Endothelial cell of umbilical vein (primary cell): ENCODE data around the gene TTC22. TPM values are rescaled to one million over a fixed set of nuclear protein-coding genes. Genes with fewer than 3 reads are reported as not detected.

Experiments
- BruUV-seq: library from RNA; stranded (reverse); fragments of 400-500 nt; replicated peaks from 2 replicates; lab custom pipeline; 2021; lab: Mats Ljungman, UMichigan
- CTCF ChIA-PET: fragments of 300-600, 350-600 bp; sonication (Branson Sonifier 250); formaldehyde crosslinking; loops from one replicate; lab custom pipeline; 2021; ENCODE audit warnings: antibody characterized with exemption, inconsistent platforms; lab: Charles Lee
- POLR2A ChIA-PET: fragments of 300-600, 350-600 bp; sonication (Branson Sonifier 250); formaldehyde crosslinking; loops from one replicate; lab custom pipeline; 2021; ENCODE audit warnings: antibody characterized with exemption, inconsistent platforms; lab: Charles Lee
- DNase-seq: peaks from one replicate; pipeline ENCODE4 v3.0.0-alpha.2; 2011; ENCODE audit warnings: low read depth, low spot score
- FAIRE-seq: peaks from 2 replicates; lab custom pipeline; 2011; peaks lifted over from hg19 to GRCh38; lab: Jason Lieb, UNC
- H2AFZ ChIP-seq: 2 replicates; pipeline ENCODE4 v1.6.0; 2012; ENCODE audit warnings: low read depth, low read length, control low read depth, inconsistent platforms
- H3K27ac ChIP-seq: 2 replicates; pipeline ENCODE4 v1.5.1; 2011; ENCODE audit warnings: low read depth, mild to moderate bottlenecking, control low read depth, low read length, moderate library complexity; ENCODE audit not compliant: insufficient read depth
- H3K27me3 ChIP-seq, 2 experiments: 2 replicates each; pipeline versions ENCODE4 v1.6.0 to v1.6.1; 2011; ENCODE audit warnings: low read length in 2 of 2, mixed read lengths in 1 of 2; ENCODE audit not compliant: control insufficient read depth in 2 of 2, insufficient read depth in 2 of 2
- H3K36me3 ChIP-seq, 2 experiments: 2 replicates in 1 of 2; 3 replicates in 1 of 2; pipeline ENCODE4 v1.5.1; 2011; ENCODE audit warnings: low read length in 2 of 2, mild to moderate bottlenecking in 1 of 2, moderate library complexity in 1 of 2; ENCODE audit not compliant: control insufficient read depth in 2 of 2, insufficient read depth in 2 of 2; ENCODE audit errors: extremely low read depth in 1 of 2
- H3K4me1 ChIP-seq: 3 replicates; pipeline ENCODE4 v1.5.1; 2011; ENCODE audit warnings: mild to moderate bottlenecking, low read length; ENCODE audit not compliant: control insufficient read depth, insufficient read depth; ENCODE audit errors: extremely low read depth
- H3K4me2 ChIP-seq: 2 replicates; pipeline ENCODE4 v1.6.1; 2011; ENCODE audit warnings: low read length, control low read depth, mixed read lengths; ENCODE audit not compliant: insufficient read depth
- H3K4me3 ChIP-seq, 3 experiments: fragments of 200-600 bp in 1 of 3; sonication (generic), shearing (Covaris generic) in 1 of 3; replicated peaks in 1 of 3; 2 replicates each; pipeline ENCODE4 v1.5.1; 2011 to 2016; ENCODE audit warnings: control low read depth in 3 of 3, low read length in 3 of 3, mild to moderate bottlenecking in 2 of 3, inconsistent platforms in 1 of 3, low read depth in 1 of 3, moderate library complexity in 1 of 3; ENCODE audit not compliant: insufficient read depth in 1 of 3
- H3K79me2 ChIP-seq: 2 replicates; pipeline ENCODE4 v1.6.0; 2012; ENCODE audit warnings: low read length, inconsistent platforms; ENCODE audit not compliant: control insufficient read depth, insufficient read depth
- H3K9ac ChIP-seq: replicated peaks from 2 replicates; pipeline ENCODE3; 2011; ENCODE audit warnings: low read length, control low read depth; ENCODE audit not compliant: insufficient read depth; ENCODE audit errors: extremely low read depth
- H3K9me1 ChIP-seq: replicated peaks from 3 replicates; pipeline ENCODE4 v1.6.0; 2011; ENCODE audit warnings: mild to moderate bottlenecking, low read length; ENCODE audit not compliant: control insufficient read depth, insufficient read depth; ENCODE audit errors: extremely low read depth
- H3K9me3 ChIP-seq: replicated peaks from 2 replicates; pipeline ENCODE4 v1.5.1; 2012; ENCODE audit warnings: low read length, inconsistent platforms; ENCODE audit not compliant: control insufficient read depth, insufficient read depth
- H4K20me1 ChIP-seq: replicated peaks from 2 replicates; pipeline ENCODE3; 2011; ENCODE audit warnings: mild to moderate bottlenecking, low read length; ENCODE audit not compliant: control insufficient read depth, insufficient read depth; ENCODE audit errors: extremely low read depth
- CTCF ChIP-seq, 2 donors: IDR thresholded peaks; 1 replicate in 1 of 2; 2 replicates in 1 of 2; pipeline ENCODE4 v1.5.1; 2011; ENCODE audit warnings: low read length in 2 of 2, mild to moderate bottlenecking in 2 of 2, moderate library complexity in 2 of 2, control low read depth in 1 of 2, inconsistent platforms in 1 of 2, low read depth in 1 of 2; ENCODE audit not compliant: insufficient read depth in 1 of 2; ENCODE audit errors: extremely low read depth in 1 of 2
- EZH2 ChIP-seq: IDR thresholded peaks from 2 replicates; pipeline ENCODE4 v1.6.1; 2012; ENCODE audit warnings: borderline replicate concordance, low read depth, mild to moderate bottlenecking, moderate library complexity, low read length, inconsistent platforms; ENCODE audit not compliant: severe bottlenecking
- FOS ChIP-seq: IDR thresholded peaks from 2 replicates; pipeline ENCODE4 v1.6.1; 2011; ENCODE audit warnings: mild to moderate bottlenecking, low read length, moderate library complexity, borderline replicate concordance; ENCODE audit not compliant: insufficient read depth
- GATA2 ChIP-seq: IDR thresholded peaks from 2 replicates; pipeline ENCODE4 v1.7.0; 2011; ENCODE audit warnings: low read depth, mild to moderate bottlenecking, moderate library complexity, mixed read lengths, low read length; ENCODE audit not compliant: insufficient read length, insufficient read depth
- JUN ChIP-seq: IDR thresholded peaks from 2 replicates; pipeline ENCODE4 v1.6.1; 2011; ENCODE audit warnings: borderline replicate concordance, low read depth; ENCODE audit not compliant: insufficient read length, insufficient read depth
- MAX ChIP-seq: IDR thresholded peaks from 2 replicates; pipeline ENCODE4 v1.6.1; 2011; ENCODE audit not compliant: insufficient read depth, insufficient read length
- MYC ChIP-seq: IDR thresholded peaks from one replicate; pipeline ENCODE4 v1.6.1; 2011; ENCODE audit warnings: mild to moderate bottlenecking, low read depth, low read length
- POLR2A ChIP-seq: IDR thresholded peaks from 2 replicates; pipeline ENCODE4 v1.6.1; 2012; ENCODE audit warnings: low read depth, mild to moderate bottlenecking, control low read depth, low read length
- POLR2AphosphoS5 ChIP-seq: IDR thresholded peaks from 2 replicates; pipeline ENCODE4 v1.6.1; 2012; ENCODE audit warnings: low read depth, mild to moderate bottlenecking, control low read depth, low read length, moderate library complexity; ENCODE audit not compliant: insufficient read depth
- dilution Hi-C: fragments of 300-500 bp; cut with MboI; formaldehyde crosslinking; loops from one replicate; pipeline ENCODE4 v1.15.0; 2019; ENCODE audit warnings: low sequenced_read_pairs; ENCODE audit not compliant: extremely low pct_ligation_motif_present
- intact Hi-C: fragments of 100-400 bp; cut with micrococcal nuclease; formaldehyde crosslinking; loops from one replicate; pipeline ENCODE4 v1.10.0; 2022
- polyA plus RNA-seq, 4 experiments: library from polyadenylated mRNA; depleted of rRNA in 3 of 4; stranded (reverse) in 3 of 4; unstranded in 1 of 4; fragments of >200 nt; gene quantifications; 2 replicates each; pipeline versions ENCODE4 v1.2.1 to v1.2.3, GENCODE V29; 2011 to 2012; ENCODE audit warnings: missing spikeins in 1 of 4
- total RNA-seq: library from RNA; stranded (reverse); gene quantifications from 2 replicates; pipeline ENCODE4 v1.2.3, GENCODE V29; 2021

The TTC22 gene
- total and polyA plus RNA-seq, 2 donors (not counting 3 experiments of a cell fraction or from before 2014, with no cell fraction given): not detected

- Histone ChIP-seq H3K9ac (no peak overlapping the region), H3K27me3 (peaks cover 28 to 31% of the 10 kb centered on the region in 2 experiments), H3K9me1 (no peaks in the 10 kb centered on the region), H4K20me1 (no peaks in the 10 kb centered on the region), H3K9me3 (no peaks in the 10 kb centered on the region), H3K4me2 (no peak overlapping the region), H3K79me2 (no peaks in the 10 kb centered on the region), H3K4me1 (no peaks in the 10 kb centered on the region), H2AFZ (no peak overlapping the region), H3K4me3 (no peak overlapping the region), H3K36me3 (no peaks in the 10 kb centered on the region), H3K27ac (no peak overlapping the region)
- BruUV-seq: no TSS peak
- FAIRE-seq: no peak
- CTCF ChIA-PET: no interaction called here
- intact Hi-C loops (no loop called here), dilution Hi-C loops (no loop called here)
- TF ChIP-seq CTCF (IDR thresholded peaks at IDR 0.05; ENCODE audit: extremely low read depth in 1 of 2, insufficient read depth in 1 of 2, low read depth in 1 of 2, low read length in 2 of 2) (no peak), EZH2 (no peak), GATA2 (no peak), JUN (no peak), POLR2A (no peak), FOS (no peak)
- no peak for DNase-seq
- POLR2A ChIA-PET: no interaction called here
These were observed 2.9 kb downstream of the TTC22 start for GRCh38 chr1:54798206-54798605.

DNA sequence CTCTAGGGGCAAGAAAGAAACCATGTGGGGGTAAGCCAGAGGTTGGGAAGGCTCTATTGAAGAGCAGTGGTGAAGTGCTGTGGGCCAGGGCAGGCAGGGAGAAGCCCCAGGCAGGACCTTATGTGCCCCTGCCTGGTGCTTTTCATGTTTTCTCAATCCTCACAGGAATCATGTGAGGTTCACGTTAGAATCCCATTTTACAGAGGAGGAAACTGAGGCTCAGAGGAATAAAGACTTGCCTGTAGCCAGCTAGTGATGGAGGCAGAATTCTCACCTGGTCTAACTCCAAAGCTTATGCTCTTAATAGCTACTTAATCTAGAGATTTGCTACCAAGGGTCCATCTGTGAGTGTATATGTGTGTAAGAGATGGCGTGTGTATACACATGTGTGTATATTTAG is 4.2 kb downstream of the TTC22 start:
- CTCF ChIA-PET: no interaction called here
- H3K36me3 ChIP-seq: no peaks in the 10 kb centered on the region
- H3K9me1 ChIP-seq: no peaks in the 10 kb centered on the region
- no peak overlapping the region for H3K4me3 ChIP-seq
- dilution Hi-C loops: no loop called here
- FAIRE-seq: no peak
- intact Hi-C loops: no loop called here
- BruUV-seq: no TSS peak
- no peak overlapping the region for H2AFZ ChIP-seq
- H3K9ac ChIP-seq: no peak overlapping the region
- no peak overlapping the region for H3K27ac ChIP-seq
- no peaks in the 10 kb centered on the region for H3K9me3 ChIP-seq
- no peaks in the 10 kb centered on the region for H3K79me2 ChIP-seq
- H3K4me1 ChIP-seq: no peaks in the 10 kb centered on the region
- H3K27me3 ChIP-seq: peaks cover 27 to 29% of the 10 kb centered on the region in 2 experiments
- H4K20me1 ChIP-seq: no peaks in the 10 kb centered on the region
- DNase-seq: no peak
- TF ChIP-seq POLR2AphosphoS5 (no peak), MYC (no peak), FOS (no peak), POLR2A (no peak), MAX (no peak), GATA2 (no peak)
- H3K4me2 ChIP-seq: no peak overlapping the region
- POLR2A ChIA-PET: no interaction called here
